K562 (cell line): ENCODE results near the gene PRR11. TPM values are rescaled to one million over a fixed set of nuclear protein-coding genes. Genes with fewer than 3 reads are reported as not detected.
A peak's percentile ranks its signal among the peaks of the same experiment; 100 is the strongest.

Source experiments
- HMG20A ChIP-seq: fragments of 450-650 bp; formaldehyde crosslinking; conservative IDR thresholded peaks from 2 replicates; pipeline ENCODE4 v1.4.0; 2020; ENCODE audit warnings: mild to moderate bottlenecking, mixed read lengths
- KAT7 ChIP-seq: sonication (generic); formaldehyde crosslinking; IDR thresholded peaks from 2 replicates; pipeline ENCODE4 v1.8.0; 2022; ENCODE audit warnings: missing genetic modification reagents, mild to moderate bottlenecking, borderline replicate concordance
- NBN ChIP-seq: fragments of 450-650 bp; IDR thresholded peaks from 2 replicates; pipeline ENCODE4 v1.6.1; 2016; ENCODE audit warnings: low read depth, mild to moderate bottlenecking
- NCOA2 ChIP-seq, 2 experiments: fragments of 450-650 bp; IDR thresholded peaks; 2 replicates each; pipeline ENCODE4 v1.6.1; 2018; ENCODE audit warnings: mild to moderate bottlenecking in 2 of 2, moderate library complexity in 1 of 2; ENCODE audit not compliant: partially characterized antibody in 2 of 2
- NCOA4 ChIP-seq: fragments of 450-650 bp; IDR thresholded peaks from 2 replicates; pipeline ENCODE4 v1.6.1; 2018; ENCODE audit warnings: mild to moderate bottlenecking; ENCODE audit not compliant: partially characterized antibody
- NFE2L1 ChIP-seq: fragments of 450-650 bp; IDR thresholded peaks from 2 replicates; pipeline ENCODE4 v1.6.1; 2016; ENCODE audit warnings: missing genetic modification characterization, low read depth, mild to moderate bottlenecking, missing compliant biosample characterization, moderate library complexity, borderline replicate concordance
- ZNF695 ChIP-seq: fragments of 450-650 bp; formaldehyde crosslinking; IDR thresholded peaks from 2 replicates; pipeline ENCODE4 v1.4.0; 2020; ENCODE audit warnings: mild to moderate bottlenecking, moderate library complexity
- polyA plus RNA-seq, 8 experiments: library from polyadenylated mRNA; depleted of rRNA in 4 of 8; stranded (reverse) in 5 of 8; unstranded in 3 of 8; fragments of >200 nt; fragmentation: Nextera tagmentation in 2 of 8; fragmentation: Illumina TruSeq in 1 of 8; extraction: Ambion mirVana in 2 of 8; extraction: Trizol in 1 of 8; gene quantifications; 2 replicates each; pipeline versions ENCODE4 v1.2.1 to v1.2.3, GENCODE V29; 2011 to 2014; ENCODE audit warnings: inconsistent platforms in 1 of 8, missing spikeins in 1 of 8
- total RNA-seq, 7 experiments: library from RNA; depleted of rRNA in 6 of 7; stranded (reverse); fragments of >200 nt in 6 of 7; fragmentation: Illumina TruSeq in 2 of 7; extraction: Trizol in 2 of 7; gene quantifications; 2 replicates each; pipeline versions ENCODE4 v1.2.1 to v1.2.3, GENCODE V29; 2011 to 2021; ENCODE audit warnings: low replicate concordance in 1 of 7
- TF ChIP-seq, protein P1 (sequence below): fragments of 450-650 bp; IDR thresholded peaks from 2 replicates; pipeline ENCODE4 v1.6.1; 2016; ENCODE audit warnings: mild to moderate bottlenecking, moderate library complexity
- TF ChIP-seq, protein P2 (sequence below): fragments of 450-650 bp; IDR thresholded peaks from 2 replicates; pipeline ENCODE4 v1.6.1; 2016; ENCODE audit warnings: antibody characterized with exemption
- TF ChIP-seq, protein P3 (sequence below): fragments of 450-650 bp; formaldehyde crosslinking; IDR thresholded peaks from 2 replicates; pipeline ENCODE4 v1.4.0; 2020; ENCODE audit warnings: mild to moderate bottlenecking, moderate library complexity

PRR11 gene
- total and polyA plus RNA-seq, 9 of the 15 experiments (the other 6 are each of a cell fraction or from before 2014, with no cell fraction given) = 13.3 to 75.2 (median 46.4) TPM

DNA sequence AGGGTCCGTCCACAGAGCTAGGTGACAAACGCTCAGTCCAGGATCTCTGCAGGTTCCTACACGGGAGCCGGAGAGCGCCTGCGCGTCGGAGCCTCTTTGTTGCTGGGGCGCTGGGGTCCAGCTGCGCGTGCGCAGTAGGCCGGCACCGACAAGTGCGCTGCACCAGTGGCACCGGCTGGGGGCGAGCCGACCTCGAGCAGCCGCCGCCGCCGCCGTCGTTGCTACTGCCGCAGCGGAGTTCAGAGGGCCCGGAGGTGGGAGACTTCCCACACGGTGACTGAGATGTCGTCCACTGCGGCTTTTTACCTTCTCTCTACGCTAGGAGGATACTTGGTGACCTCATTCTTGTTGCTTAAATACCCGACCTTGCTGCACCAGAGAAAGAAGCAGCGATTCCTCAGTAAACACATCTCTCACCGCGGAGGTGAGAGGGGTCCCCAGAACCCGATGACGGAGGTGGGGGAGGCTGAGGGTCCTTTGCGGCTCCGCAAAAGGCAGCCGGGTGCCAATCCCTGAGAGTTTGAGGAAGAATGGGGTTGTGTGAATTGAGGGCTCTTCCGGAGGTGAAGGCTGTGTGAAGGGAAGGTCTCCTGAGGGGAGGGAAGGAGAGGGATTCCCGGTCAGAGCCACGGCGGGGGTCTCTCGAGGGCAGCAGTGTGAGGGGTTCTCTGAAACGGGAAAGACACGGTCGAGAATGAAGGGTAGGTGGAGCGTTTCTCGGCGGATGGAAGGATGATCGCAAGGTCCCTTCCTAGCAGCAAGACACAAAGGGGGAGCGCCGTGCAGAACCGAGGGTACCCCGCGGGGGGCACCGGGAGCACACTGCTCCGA, 65.0 kb downstream of the PRR11 start, which contains the start of gene GDPD1 (continued):
- TF ChIP-seq, protein P1, sequence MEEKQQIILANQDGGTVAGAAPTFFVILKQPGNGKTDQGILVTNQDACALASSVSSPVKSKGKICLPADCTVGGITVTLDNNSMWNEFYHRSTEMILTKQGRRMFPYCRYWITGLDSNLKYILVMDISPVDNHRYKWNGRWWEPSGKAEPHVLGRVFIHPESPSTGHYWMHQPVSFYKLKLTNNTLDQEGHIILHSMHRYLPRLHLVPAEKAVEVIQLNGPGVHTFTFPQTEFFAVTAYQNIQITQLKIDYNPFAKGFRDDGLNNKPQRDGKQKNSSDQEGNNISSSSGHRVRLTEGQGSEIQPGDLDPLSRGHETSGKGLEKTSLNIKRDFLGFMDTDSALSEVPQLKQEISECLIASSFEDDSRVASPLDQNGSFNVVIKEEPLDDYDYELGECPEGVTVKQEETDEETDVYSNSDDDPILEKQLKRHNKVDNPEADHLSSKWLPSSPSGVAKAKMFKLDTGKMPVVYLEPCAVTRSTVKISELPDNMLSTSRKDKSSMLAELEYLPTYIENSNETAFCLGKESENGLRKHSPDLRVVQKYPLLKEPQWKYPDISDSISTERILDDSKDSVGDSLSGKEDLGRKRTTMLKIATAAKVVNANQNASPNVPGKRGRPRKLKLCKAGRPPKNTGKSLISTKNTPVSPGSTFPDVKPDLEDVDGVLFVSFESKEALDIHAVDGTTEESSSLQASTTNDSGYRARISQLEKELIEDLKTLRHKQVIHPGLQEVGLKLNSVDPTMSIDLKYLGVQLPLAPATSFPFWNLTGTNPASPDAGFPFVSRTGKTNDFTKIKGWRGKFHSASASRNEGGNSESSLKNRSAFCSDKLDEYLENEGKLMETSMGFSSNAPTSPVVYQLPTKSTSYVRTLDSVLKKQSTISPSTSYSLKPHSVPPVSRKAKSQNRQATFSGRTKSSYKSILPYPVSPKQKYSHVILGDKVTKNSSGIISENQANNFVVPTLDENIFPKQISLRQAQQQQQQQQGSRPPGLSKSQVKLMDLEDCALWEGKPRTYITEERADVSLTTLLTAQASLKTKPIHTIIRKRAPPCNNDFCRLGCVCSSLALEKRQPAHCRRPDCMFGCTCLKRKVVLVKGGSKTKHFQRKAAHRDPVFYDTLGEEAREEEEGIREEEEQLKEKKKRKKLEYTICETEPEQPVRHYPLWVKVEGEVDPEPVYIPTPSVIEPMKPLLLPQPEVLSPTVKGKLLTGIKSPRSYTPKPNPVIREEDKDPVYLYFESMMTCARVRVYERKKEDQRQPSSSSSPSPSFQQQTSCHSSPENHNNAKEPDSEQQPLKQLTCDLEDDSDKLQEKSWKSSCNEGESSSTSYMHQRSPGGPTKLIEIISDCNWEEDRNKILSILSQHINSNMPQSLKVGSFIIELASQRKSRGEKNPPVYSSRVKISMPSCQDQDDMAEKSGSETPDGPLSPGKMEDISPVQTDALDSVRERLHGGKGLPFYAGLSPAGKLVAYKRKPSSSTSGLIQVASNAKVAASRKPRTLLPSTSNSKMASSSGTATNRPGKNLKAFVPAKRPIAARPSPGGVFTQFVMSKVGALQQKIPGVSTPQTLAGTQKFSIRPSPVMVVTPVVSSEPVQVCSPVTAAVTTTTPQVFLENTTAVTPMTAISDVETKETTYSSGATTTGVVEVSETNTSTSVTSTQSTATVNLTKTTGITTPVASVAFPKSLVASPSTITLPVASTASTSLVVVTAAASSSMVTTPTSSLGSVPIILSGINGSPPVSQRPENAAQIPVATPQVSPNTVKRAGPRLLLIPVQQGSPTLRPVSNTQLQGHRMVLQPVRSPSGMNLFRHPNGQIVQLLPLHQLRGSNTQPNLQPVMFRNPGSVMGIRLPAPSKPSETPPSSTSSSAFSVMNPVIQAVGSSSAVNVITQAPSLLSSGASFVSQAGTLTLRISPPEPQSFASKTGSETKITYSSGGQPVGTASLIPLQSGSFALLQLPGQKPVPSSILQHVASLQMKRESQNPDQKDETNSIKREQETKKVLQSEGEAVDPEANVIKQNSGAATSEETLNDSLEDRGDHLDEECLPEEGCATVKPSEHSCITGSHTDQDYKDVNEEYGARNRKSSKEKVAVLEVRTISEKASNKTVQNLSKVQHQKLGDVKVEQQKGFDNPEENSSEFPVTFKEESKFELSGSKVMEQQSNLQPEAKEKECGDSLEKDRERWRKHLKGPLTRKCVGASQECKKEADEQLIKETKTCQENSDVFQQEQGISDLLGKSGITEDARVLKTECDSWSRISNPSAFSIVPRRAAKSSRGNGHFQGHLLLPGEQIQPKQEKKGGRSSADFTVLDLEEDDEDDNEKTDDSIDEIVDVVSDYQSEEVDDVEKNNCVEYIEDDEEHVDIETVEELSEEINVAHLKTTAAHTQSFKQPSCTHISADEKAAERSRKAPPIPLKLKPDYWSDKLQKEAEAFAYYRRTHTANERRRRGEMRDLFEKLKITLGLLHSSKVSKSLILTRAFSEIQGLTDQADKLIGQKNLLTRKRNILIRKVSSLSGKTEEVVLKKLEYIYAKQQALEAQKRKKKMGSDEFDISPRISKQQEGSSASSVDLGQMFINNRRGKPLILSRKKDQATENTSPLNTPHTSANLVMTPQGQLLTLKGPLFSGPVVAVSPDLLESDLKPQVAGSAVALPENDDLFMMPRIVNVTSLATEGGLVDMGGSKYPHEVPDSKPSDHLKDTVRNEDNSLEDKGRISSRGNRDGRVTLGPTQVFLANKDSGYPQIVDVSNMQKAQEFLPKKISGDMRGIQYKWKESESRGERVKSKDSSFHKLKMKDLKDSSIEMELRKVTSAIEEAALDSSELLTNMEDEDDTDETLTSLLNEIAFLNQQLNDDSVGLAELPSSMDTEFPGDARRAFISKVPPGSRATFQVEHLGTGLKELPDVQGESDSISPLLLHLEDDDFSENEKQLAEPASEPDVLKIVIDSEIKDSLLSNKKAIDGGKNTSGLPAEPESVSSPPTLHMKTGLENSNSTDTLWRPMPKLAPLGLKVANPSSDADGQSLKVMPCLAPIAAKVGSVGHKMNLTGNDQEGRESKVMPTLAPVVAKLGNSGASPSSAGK = peak; percentile 31; the same call in 1 of the 2 replicates
- TF ChIP-seq NFE2L1 = no peak
- no peak for TF ChIP-seq NCOA4
- TF ChIP-seq, protein P2, sequence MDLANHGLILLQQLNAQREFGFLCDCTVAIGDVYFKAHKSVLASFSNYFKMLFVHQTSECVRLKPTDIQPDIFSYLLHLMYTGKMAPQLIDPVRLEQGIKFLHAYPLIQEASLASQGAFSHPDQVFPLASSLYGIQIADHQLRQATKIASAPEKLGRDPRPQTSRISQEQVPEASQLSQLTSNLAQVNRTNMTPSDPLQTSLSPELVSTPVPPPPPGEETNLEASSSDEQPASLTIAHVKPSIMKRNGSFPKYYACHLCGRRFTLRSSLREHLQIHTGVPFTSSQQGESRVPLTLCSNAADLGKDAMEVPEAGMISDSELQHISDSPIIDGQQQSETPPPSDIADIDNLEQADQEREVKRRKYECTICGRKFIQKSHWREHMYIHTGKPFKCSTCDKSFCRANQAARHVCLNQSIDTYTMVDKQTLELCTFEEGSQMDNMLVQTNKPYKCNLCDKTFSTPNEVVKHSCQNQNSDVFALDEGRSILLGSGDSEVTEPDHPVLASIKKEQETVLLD = peak; percentile 96
- TF ChIP-seq ZNF695 (CRISPR knock-in tag) = no peak
- 0 out of 2 replicates have a peak, but pooled peaks have one; percentile 28 for TF ChIP-seq NBN
- TF ChIP-seq HMG20A (CRISPR knock-in tag) = no peak
- peak; percentile 87; the same call in 1 of the 2 replicates for TF ChIP-seq KAT7 (CRISPR knock-in tag)
- TF ChIP-seq, protein P3, sequence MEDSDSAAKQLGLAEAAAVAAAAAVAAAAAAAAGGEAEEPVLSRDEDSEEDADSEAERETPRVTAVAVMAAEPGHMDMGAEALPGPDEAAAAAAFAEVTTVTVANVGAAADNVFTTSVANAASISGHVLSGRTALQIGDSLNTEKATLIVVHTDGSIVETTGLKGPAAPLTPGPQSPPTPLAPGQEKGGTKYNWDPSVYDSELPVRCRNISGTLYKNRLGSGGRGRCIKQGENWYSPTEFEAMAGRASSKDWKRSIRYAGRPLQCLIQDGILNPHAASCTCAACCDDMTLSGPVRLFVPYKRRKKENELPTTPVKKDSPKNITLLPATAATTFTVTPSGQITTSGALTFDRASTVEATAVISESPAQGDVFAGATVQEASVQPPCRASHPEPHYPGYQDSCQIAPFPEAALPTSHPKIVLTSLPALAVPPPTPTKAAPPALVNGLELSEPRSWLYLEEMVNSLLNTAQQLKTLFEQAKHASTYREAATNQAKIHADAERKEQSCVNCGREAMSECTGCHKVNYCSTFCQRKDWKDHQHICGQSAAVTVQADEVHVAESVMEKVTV (CRISPR knock-in tag) = peak; percentile 60; the same call in 1 of the 2 replicates
- TF ChIP-seq NCOA2 (IDR thresholded peaks at IDR 0.05; ENCODE audit: partially characterized antibody in 2 of 2) = no peak
